H1 (cell line): ENCODE results near the gene NOL9. TPM values are rescaled to one million over a fixed set of nuclear protein-coding genes. Genes with fewer than 3 reads are reported as not detected.

Experiments
- CTCF ChIA-PET: fragments of 300-600 bp; sonication (Branson Sonifier 250); formaldehyde crosslinking; loops from one replicate; lab custom pipeline; 2021; ENCODE audit not compliant: partially characterized antibody; lab: Charles Lee
- POLR2A ChIA-PET: fragments of 300-600 bp; sonication (Branson Sonifier 250); formaldehyde crosslinking; loops from one replicate; lab custom pipeline; 2021; ENCODE audit warnings: inconsistent platforms; ENCODE audit not compliant: partially characterized antibody; lab: Charles Lee
- DNase-seq, 2 experiments: peaks; one replicate each; pipeline versions ENCODE4 v3.0.0 to v3.0.0-alpha.2; 2010 to 2022; ENCODE audit warnings: low spot score in 2 of 2, low read depth in 1 of 2, mixed read lengths in 1 of 2
- FAIRE-seq: peaks from 2 replicates; lab custom pipeline; 2011; peaks lifted over from hg19 to GRCh38; lab: Jason Lieb, UNC
- H2AFZ ChIP-seq: 2 replicates; pipeline ENCODE4 v1.8.1; 2012; ENCODE audit warnings: low read length, inconsistent platforms
- H2AK5ac ChIP-seq: 2 replicates; pipeline ENCODE4 v1.6.1; 2013; ENCODE audit warnings: low read depth, low read length
- H2BK120ac ChIP-seq: replicated peaks from 2 replicates; pipeline ENCODE3; 2013; ENCODE audit warnings: low read depth, low read length, inconsistent platforms
- H2BK12ac ChIP-seq: 2 replicates; pipeline ENCODE4 v1.6.1; 2013; ENCODE audit warnings: low read depth, low read length
- H2BK15ac ChIP-seq: 2 replicates; pipeline ENCODE4 v1.6.1; 2013; ENCODE audit warnings: low read length
- H2BK20ac ChIP-seq: 2 replicates; pipeline ENCODE4 v1.6.1; 2013; ENCODE audit warnings: low read length
- H2BK5ac ChIP-seq: 2 replicates; pipeline ENCODE4 v1.6.1; 2013; ENCODE audit warnings: low read depth, low read length
- H3K14ac ChIP-seq: 2 replicates; pipeline ENCODE4 v1.6.1; 2013; ENCODE audit warnings: inconsistent platforms; ENCODE audit not compliant: insufficient read length
- H3K18ac ChIP-seq: 2 replicates; pipeline ENCODE4 v1.6.1; 2013; ENCODE audit warnings: low read length; ENCODE audit errors: extremely low read depth
- H3K23ac ChIP-seq: 2 replicates; pipeline ENCODE4 v1.6.1; 2013; ENCODE audit warnings: inconsistent platforms; ENCODE audit not compliant: insufficient read length
- H3K23me2 ChIP-seq: 2 replicates; pipeline ENCODE4 v1.6.1; 2013; ENCODE audit warnings: low read depth, low read length
- H3K27ac ChIP-seq: 2 replicates; pipeline ENCODE4 v1.6.1; 2011; ENCODE audit warnings: low read depth, low read length, inconsistent platforms
- H3K27me3 ChIP-seq, 4 experiments: replicated peaks in 1 of 4; 1 replicate in 1 of 4; 2 replicates in 3 of 4; pipeline versions ENCODE4 v1.6.1 to v1.8.1; 2011 to 2013; ENCODE audit warnings: low read length in 3 of 4, mild to moderate bottlenecking in 3 of 4, inconsistent platforms in 2 of 4, mixed read lengths in 2 of 4, moderate library complexity in 1 of 4; ENCODE audit not compliant: control insufficient read depth in 3 of 4, insufficient read depth in 3 of 4; ENCODE audit errors: extremely low read depth in 1 of 4
- H3K36me3 ChIP-seq, 4 experiments: 2 replicates each; pipeline versions ENCODE4 v1.6.1 to v1.8.1; 2011 to 2013; ENCODE audit warnings: mild to moderate bottlenecking in 4 of 4, low read length in 3 of 4, moderate library complexity in 2 of 4, control low read depth in 1 of 4, inconsistent platforms in 1 of 4; ENCODE audit not compliant: insufficient read depth in 4 of 4, control insufficient read depth in 2 of 4
- H3K4ac ChIP-seq: replicated peaks from 2 replicates; pipeline ENCODE3; 2013; ENCODE audit warnings: low read length, low read depth, mixed read lengths, inconsistent platforms; ENCODE audit not compliant: insufficient read length
- H3K4me1 ChIP-seq, 4 experiments: replicated peaks in 1 of 4; 1 replicate in 1 of 4; 2 replicates in 3 of 4; pipeline versions ENCODE4 v1.6.1 to v1.8.1; 2011 to 2013; ENCODE audit warnings: low read length in 3 of 4, inconsistent platforms in 2 of 4, mixed read lengths in 1 of 4; ENCODE audit not compliant: insufficient read depth in 4 of 4, control insufficient read depth in 3 of 4
- H3K4me2 ChIP-seq, 2 experiments: 2 replicates each; pipeline versions ENCODE4 v1.6.1 to v1.8.1; 2011 to 2013; ENCODE audit warnings: low read depth in 2 of 2, low read length in 2 of 2, control low read depth in 1 of 2, inconsistent platforms in 1 of 2, mild to moderate bottlenecking in 1 of 2; ENCODE audit not compliant: insufficient read depth in 1 of 2
- H3K4me3 ChIP-seq, 4 experiments: fragments of 200-600, 300-600 bp in 1 of 4; sonication (generic), shearing (Covaris generic), sonication (Bioruptor Twin) in 1 of 4; 2 replicates each; pipeline versions ENCODE4 v1.5.1 to v1.8.1; 2011 to 2016; ENCODE audit warnings: low read length in 4 of 4, low read depth in 3 of 4, control low read depth in 2 of 4, inconsistent platforms in 2 of 4, mild to moderate bottlenecking in 2 of 4, mixed read lengths in 1 of 4, moderate library complexity in 1 of 4; ENCODE audit not compliant: insufficient read depth in 2 of 4; ENCODE audit errors: extremely low read depth in 1 of 4
- H3K56ac ChIP-seq: replicated peaks from 2 replicates; pipeline ENCODE3; 2013; ENCODE audit warnings: low read depth, mild to moderate bottlenecking, mixed read lengths, low read length, inconsistent platforms; ENCODE audit not compliant: insufficient read length
- H3K79me1 ChIP-seq: 2 replicates; pipeline ENCODE4 v1.6.1; 2013; ENCODE audit warnings: low read depth, low read length, control low read depth
- H3K79me2 ChIP-seq, 2 experiments: 2 replicates each; pipeline versions ENCODE4 v1.6.1 to v1.8.1; 2012 to 2013; ENCODE audit warnings: low read length in 2 of 2, mild to moderate bottlenecking in 2 of 2, inconsistent platforms in 1 of 2; ENCODE audit not compliant: insufficient read depth in 2 of 2, control insufficient read depth in 1 of 2
- H3K9ac ChIP-seq, 4 experiments: replicated peaks in 1 of 4; 1 replicate in 1 of 4; 2 replicates in 3 of 4; pipeline versions ENCODE4 v1.6.1 to v1.8.1; 2011 to 2013; ENCODE audit warnings: low read depth in 3 of 4, low read length in 3 of 4, control low read depth in 2 of 4, mild to moderate bottlenecking in 2 of 4, moderate library complexity in 2 of 4, inconsistent platforms in 1 of 4; ENCODE audit errors: extremely low read depth in 1 of 4
- H3K9me3 ChIP-seq, 2 experiments: 2 replicates each; pipeline versions ENCODE4 v1.6.1 to v1.8.1; 2012 to 2013; ENCODE audit warnings: mild to moderate bottlenecking in 2 of 2, moderate library complexity in 2 of 2, control low read depth in 1 of 2, inconsistent platforms in 1 of 2, low read depth in 1 of 2, low read length in 1 of 2, mixed read lengths in 1 of 2; ENCODE audit not compliant: insufficient read depth in 2 of 2
- H4K20me1 ChIP-seq, 2 experiments: replicated peaks in 1 of 2; 2 replicates each; pipeline versions ENCODE3 to v1.8.1; 2011 to 2013; ENCODE audit warnings: inconsistent platforms in 2 of 2, low read length in 2 of 2, mild to moderate bottlenecking in 1 of 2; ENCODE audit not compliant: insufficient read depth in 2 of 2, control insufficient read depth in 1 of 2
- H4K5ac ChIP-seq: 2 replicates; pipeline ENCODE4 v1.6.1; 2013; ENCODE audit warnings: low read length, low read depth, mixed read lengths, inconsistent platforms; ENCODE audit not compliant: insufficient read length
- H4K8ac ChIP-seq: 2 replicates; pipeline ENCODE4 v1.8.0; 2013; ENCODE audit warnings: mild to moderate bottlenecking, moderate library complexity, low read length, inconsistent platforms; ENCODE audit not compliant: insufficient read depth; ENCODE audit errors: extremely low read depth
- H4K91ac ChIP-seq: replicated peaks from 2 replicates; pipeline ENCODE3; 2013; ENCODE audit warnings: low read length, mixed read lengths, inconsistent platforms; ENCODE audit not compliant: insufficient read length
- CHD2 ChIP-seq: IDR thresholded peaks from 2 replicates; pipeline ENCODE4 v1.6.1; 2012; ENCODE audit warnings: low read length, improper control_type of control experiment
- EGR1 ChIP-seq: IDR thresholded peaks from 2 replicates; pipeline ENCODE4 v1.6.1; 2011; ENCODE audit warnings: low read depth, low read length, borderline replicate concordance
- EZH2 ChIP-seq: fragments of 200-600 bp; sonication (generic); IDR thresholded peaks from 2 replicates; pipeline ENCODE4 v1.7.1; 2012; ENCODE audit warnings: low read depth, mild to moderate bottlenecking, moderate library complexity, low read length, inconsistent platforms; ENCODE audit not compliant: severe bottlenecking
- HDAC6 ChIP-seq: IDR thresholded peaks from one replicate; pipeline ENCODE4 v1.7.1; 2012; ENCODE audit warnings: low read depth, mild to moderate bottlenecking, inconsistent platforms, low read length, moderate library complexity
- JUN ChIP-seq: IDR thresholded peaks from 2 replicates; pipeline ENCODE4 v1.6.1; 2011; ENCODE audit warnings: low read depth, mild to moderate bottlenecking, improper control_type of control experiment, low read length
- NRF1 ChIP-seq: IDR thresholded peaks from 2 replicates; pipeline ENCODE4 v1.6.1; 2011; ENCODE audit warnings: mild to moderate bottlenecking, low read depth, low read length, improper control_type of control experiment
- RAD21 ChIP-seq, 2 experiments: IDR thresholded peaks in 1 of 2; conservative IDR thresholded peaks in 1 of 2; 2 replicates each; pipeline ENCODE4 v1.6.1; 2011; ENCODE audit warnings: low read depth in 2 of 2, low read length in 2 of 2, improper control_type of control experiment in 1 of 2, inconsistent platforms in 1 of 2, mild to moderate bottlenecking in 1 of 2, moderate library complexity in 1 of 2
- SRF ChIP-seq: IDR thresholded peaks from 2 replicates; pipeline ENCODE4 v1.6.1; 2011; ENCODE audit warnings: mild to moderate bottlenecking, low read depth, low read length, moderate library complexity
- TBP ChIP-seq: IDR thresholded peaks from 2 replicates; pipeline ENCODE4 v1.6.1; 2011; ENCODE audit warnings: low read depth, low read length, improper control_type of control experiment
- WGBS, 2 experiments: shearing (Covaris generic) in 1 of 2; methylation state at CpG; one replicate each; pipeline versions ENCODE4 v1.1.6 to v1.1.7; 2013 to 2015; ENCODE audit warnings: low lambda C conversion rate in 2 of 2, mixed read lengths in 2 of 2, inconsistent platforms in 1 of 2, low coverage in 1 of 2, missing lambda C conversion rate in 1 of 2; ENCODE audit not compliant: insufficient replicate concordance in 2 of 2, insufficient coverage in 1 of 2, insufficient read length in 1 of 2; ENCODE audit errors: extremely low coverage in 1 of 2, missing lambda C conversion rate in 1 of 2; 5-methylcytosine and 5-hydroxymethylcytosine counted together
- polyA plus RNA-seq, 7 experiments: library from polyadenylated mRNA; depleted of rRNA in 3 of 7; stranded (reverse) in 5 of 7; unstranded in 2 of 7; fragments of >200 nt in 5 of 7; fragments of 200-250 nt in 2 of 7; gene quantifications; 1 replicate in 5 of 7; 2 replicates in 1 of 7; 4 replicates in 1 of 7; pipeline versions ENCODE4 v1.2.1 to v1.2.3, GENCODE V29; 2011 to 2013; ENCODE audit warnings: missing spikeins in 2 of 7, mixed read lengths in 2 of 7
- total RNA-seq: library from RNA; stranded (reverse); fragmentation: NEBNext Ultra II Directional; extraction: Animal tissue kit (Norgen Biotek cat#: 25700); gene quantifications from 2 replicates; pipeline ENCODE4 v1.2.1, GENCODE V29; 2021

Gene NOL9
- total and polyA plus RNA-seq, 2 of the 8 experiments (the other 6 are each of a cell fraction or from before 2014, with no cell fraction given): 17.1 to 38.1 TPM

DNA sequence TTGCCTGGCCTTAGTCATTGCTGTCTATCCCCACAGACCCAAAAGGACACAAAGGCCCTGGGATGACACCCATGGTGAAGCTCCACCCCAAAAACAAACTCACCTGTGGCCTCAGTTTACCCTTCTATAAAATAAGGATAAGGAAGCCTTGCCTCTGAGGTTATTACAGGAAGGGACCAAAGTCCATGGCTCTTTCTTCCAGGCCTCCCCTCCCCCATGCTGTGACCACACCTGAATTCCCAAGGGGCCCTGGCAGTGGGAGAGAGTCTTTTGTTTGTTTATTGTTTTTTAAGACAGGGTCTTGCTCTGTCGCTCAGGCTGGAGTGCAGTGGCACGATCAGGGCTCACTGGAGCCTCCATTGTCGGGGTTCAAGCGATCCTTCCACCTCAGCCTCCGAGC lies 77.8 kb downstream of the NOL9 start:
- H3K4me1 ChIP-seq: peaks cover 0 to 22% (median 14%) of the 10 kb centered on the region in 4 experiments; a peak in 6 of 7 replicates
- no peak overlapping the region for H3K4me3 ChIP-seq
- H3K27ac ChIP-seq: no peak overlapping the region
- FAIRE-seq: no peak
- H3K4me2 ChIP-seq: no peak overlapping the region
- no peaks in the 10 kb centered on the region for H3K79me2 ChIP-seq
- H3K14ac ChIP-seq: no peak overlapping the region
- H3K4ac ChIP-seq: no peak overlapping the region
- peaks cover 0 to 3% of the 10 kb centered on the region in 2 experiments for H4K20me1 ChIP-seq
- no peak overlapping the region for H4K91ac ChIP-seq
- H4K8ac ChIP-seq: no peak overlapping the region
- H3K23me2 ChIP-seq: no peaks in the 10 kb centered on the region
- 86% methylated on average over 5 of the region's 5 CpGs; no CpG with 5 or more reads in 1 of the 2 experiments for WGBS, 2 experiments
- no peak overlapping the region for H2AK5ac ChIP-seq
- no peaks in the 10 kb centered on the region for H3K9me3 ChIP-seq
- H3K23ac ChIP-seq: no peak overlapping the region
- H3K27me3 ChIP-seq: no peaks in the 10 kb centered on the region; a peak in 1 of 7 replicates
- H2BK15ac ChIP-seq: no peak overlapping the region
- H2BK12ac ChIP-seq: 0 out of 2 replicates have a peak overlapping the region, but pooled peaks have one; percentile 39
- no peak overlapping the region for H2AFZ ChIP-seq
- H3K18ac ChIP-seq: no peak overlapping the region
- TF ChIP-seq TBP: no peak
- TF ChIP-seq RAD21 (IDR thresholded peaks at IDR 0.05 in 1 of 2, conservative IDR thresholded peaks at IDR 0.05 in 1 of 2; ENCODE audit: low read depth in 2 of 2, low read length in 2 of 2): no peak
- no peak for TF ChIP-seq EGR1
- no peak for TF ChIP-seq EZH2
- no peak for TF ChIP-seq SRF
- no peak for TF ChIP-seq HDAC6
- no peak for TF ChIP-seq JUN
- TF ChIP-seq NRF1: no peak
- TF ChIP-seq CHD2: no peak
- TF ChIP-seq, all 59 proteins: peak for 0
- no peak for DNase-seq
- ChIA-PET CTCF (interaction anchor here (0.7 to 6.6 kb wide), 15 partner anchors 9 to 58 kb away, joined by 3 to 87 read pairs (median 8); partner anchors contain the start of genes PLEKHG5 and TNFRSF25), POLR2A (interaction anchor here (1.5 to 13.7 kb wide), 3 partner anchors 10 to 25 kb away, joined by 3 to 123 read pairs (median 4); no protein-coding TSS in a partner anchor)
- Histone ChIP-seq H3K56ac (no peak overlapping the region), H3K79me1 (no peaks in the 10 kb centered on the region), H3K9ac (no peak overlapping the region), H4K5ac (no peak overlapping the region), H3K36me3 (peaks cover 0 to 3% (median 0%) of the 10 kb centered on the region in 4 experiments; a peak in 2 of 8 replicates), H2BK120ac (no peak overlapping the region), H2BK20ac (no peak overlapping the region), H2BK5ac (no peak overlapping the region)
